KOPT-K1 (cell line): Measurements from ENCODE around the gene NCOA1.

Experiments used
- H3K27ac ChIP-seq: fragments of 200-600 bp; sonication (generic); 2 replicates; pipeline ENCODE4 v1.5.1; 2016; ENCODE audit warnings: antibody characterized with exemption, mild to moderate bottlenecking, low read depth, low read length; ENCODE audit not compliant: poor library complexity, severe bottlenecking
- H3K36me3 ChIP-seq: fragments of 200-600 bp; sonication (generic); 2 replicates; pipeline ENCODE4 v1.5.1; 2017; ENCODE audit warnings: antibody characterized with exemption, mild to moderate bottlenecking, low read length, moderate library complexity; ENCODE audit not compliant: insufficient read depth
- H3K9me3 ChIP-seq: fragments of 200-600 bp; sonication (generic); 2 replicates; pipeline ENCODE4 v1.5.1; 2017; ENCODE audit warnings: antibody characterized with exemption, low read length, mild to moderate bottlenecking; ENCODE audit not compliant: insufficient read depth, poor library complexity, severe bottlenecking

The NCOA1 gene

DNA sequence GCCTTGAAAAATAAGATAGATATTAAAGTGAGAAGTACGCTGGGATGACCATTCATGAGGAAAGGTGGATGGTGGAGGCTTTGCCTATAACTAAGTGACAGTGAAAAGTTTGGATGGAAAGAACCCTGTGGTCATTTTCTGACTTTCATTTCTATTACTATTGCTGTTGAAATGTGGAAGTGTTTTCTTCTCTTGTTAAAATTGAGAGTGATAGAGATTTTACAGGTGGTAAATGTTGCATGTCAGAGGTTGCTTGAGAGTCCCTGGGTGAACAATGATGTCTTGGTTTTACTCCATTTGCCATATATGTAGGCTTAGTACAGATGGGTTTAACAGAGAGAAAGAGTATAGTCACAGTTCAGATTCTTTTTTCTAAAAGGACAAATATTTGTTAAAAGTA, 18.4 kb downstream of the NCOA1 start:
- H3K27ac ChIP-seq: no peak overlapping the region
- no peaks in the 10 kb centered on the region for H3K9me3 ChIP-seq
- no peaks in the 10 kb centered on the region for H3K36me3 ChIP-seq

DNA sequence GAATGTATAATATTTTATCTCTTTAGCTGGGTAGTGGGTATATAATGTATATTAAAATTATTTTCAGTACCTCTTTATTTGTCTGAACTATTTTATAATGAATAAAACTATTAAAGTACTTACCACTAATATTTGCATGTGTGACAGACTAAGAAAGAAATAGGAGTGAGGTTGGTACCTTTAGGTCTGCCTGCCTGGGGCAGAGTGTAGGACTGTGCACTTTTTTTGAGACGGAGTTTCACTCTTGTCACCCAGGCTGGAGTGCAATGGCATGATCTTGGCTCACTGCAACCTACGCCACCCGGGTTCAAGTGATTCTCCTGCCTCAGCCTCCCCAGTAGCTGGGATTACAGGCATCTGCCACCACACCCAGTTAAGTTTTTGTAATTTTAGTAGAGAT, 18.8 kb downstream of the NCOA1 start:
- H3K27ac ChIP-seq: no peak overlapping the region
- no peaks in the 10 kb centered on the region for H3K36me3 ChIP-seq
- H3K9me3 ChIP-seq: no peaks in the 10 kb centered on the region

DNA sequence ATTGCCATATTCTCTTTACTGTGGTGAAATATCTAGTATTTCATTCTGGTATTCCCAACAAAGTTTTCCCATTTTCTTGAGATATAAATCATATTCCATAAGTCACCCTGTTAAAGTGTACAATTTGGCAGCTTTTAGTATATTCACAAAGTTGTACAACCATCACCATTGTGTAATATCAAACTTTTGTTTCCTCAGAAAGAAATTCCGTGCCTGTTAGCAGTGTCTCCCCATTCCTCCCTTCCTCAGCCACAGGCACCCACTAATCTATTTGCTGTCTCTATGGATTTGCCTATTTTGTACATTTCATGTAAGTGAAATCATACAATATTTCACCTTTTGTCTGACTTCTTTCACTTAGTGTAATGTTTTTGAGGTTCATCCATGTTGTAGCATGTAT, 19.7 kb downstream of the NCOA1 start:
- H3K36me3 ChIP-seq: no peaks in the 10 kb centered on the region
- no peaks in the 10 kb centered on the region for H3K9me3 ChIP-seq
- H3K27ac ChIP-seq: no peak overlapping the region

DNA sequence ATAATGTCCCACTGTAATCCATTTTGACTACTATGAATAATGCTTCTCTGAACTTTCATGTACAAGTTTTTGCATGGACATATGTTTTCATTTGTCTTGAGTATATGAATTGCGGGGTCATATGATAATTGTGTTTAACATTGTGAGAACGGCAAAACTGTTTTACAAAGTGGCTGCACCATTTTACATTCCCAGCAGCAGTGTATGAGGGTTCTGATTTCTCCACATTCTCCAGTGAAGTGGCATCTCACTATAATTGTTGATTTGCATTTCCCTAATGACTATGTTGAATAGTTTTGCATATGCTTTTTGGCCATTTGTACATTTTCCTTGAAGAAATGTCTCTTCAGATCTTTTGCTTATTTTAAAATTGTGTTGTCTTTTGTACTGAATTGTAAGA, 20.1 kb downstream of the NCOA1 start:
- Histone ChIP-seq H3K27ac (no peak overlapping the region), H3K36me3 (no peaks in the 10 kb centered on the region), H3K9me3 (no peaks in the 10 kb centered on the region)

DNA sequence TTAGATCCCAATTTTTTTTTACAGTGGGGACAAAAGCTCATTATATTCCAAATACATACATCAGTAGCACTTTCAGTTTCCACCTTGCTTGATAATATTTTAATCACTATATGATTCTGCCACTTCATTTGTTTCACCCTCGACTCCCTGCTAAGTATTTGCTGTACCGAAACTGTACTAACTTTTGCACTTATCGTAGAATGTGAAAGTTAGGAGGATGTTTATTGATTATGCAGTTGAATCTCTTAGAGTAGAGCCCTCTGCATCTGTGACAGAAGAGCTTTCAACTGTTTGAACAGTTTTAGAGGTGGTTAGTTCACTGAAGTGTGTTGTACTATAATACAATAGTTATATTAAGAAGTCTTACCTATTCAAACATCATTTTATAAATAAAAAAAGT, 20.8 kb downstream of the NCOA1 start:
- H3K36me3 ChIP-seq: no peaks in the 10 kb centered on the region
- no peaks in the 10 kb centered on the region for H3K9me3 ChIP-seq
- H3K27ac ChIP-seq: no peak overlapping the region

DNA sequence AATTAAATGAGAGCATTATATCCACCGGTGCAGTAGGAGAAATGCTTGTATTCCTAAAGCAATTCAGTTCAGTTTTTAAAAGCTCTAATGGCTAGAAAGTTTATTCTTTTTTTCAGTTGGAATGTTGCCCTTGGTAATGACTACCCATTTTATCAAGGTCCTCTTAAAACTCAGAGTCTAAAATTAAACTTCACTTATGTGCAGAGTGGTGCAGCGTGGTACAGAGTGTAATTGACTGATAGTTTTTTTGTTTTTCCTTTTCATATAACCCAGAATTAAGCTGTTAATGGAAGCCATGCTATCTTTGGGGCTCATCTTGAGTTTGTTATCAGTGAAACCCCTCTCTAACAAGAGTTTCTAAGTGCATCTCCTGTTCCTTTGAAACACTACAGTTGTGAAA, 21.4 kb downstream of the NCOA1 start:
- H3K9me3 ChIP-seq: no peaks in the 10 kb centered on the region
- no peaks in the 10 kb centered on the region for H3K36me3 ChIP-seq
- H3K27ac ChIP-seq: no peak overlapping the region

DNA sequence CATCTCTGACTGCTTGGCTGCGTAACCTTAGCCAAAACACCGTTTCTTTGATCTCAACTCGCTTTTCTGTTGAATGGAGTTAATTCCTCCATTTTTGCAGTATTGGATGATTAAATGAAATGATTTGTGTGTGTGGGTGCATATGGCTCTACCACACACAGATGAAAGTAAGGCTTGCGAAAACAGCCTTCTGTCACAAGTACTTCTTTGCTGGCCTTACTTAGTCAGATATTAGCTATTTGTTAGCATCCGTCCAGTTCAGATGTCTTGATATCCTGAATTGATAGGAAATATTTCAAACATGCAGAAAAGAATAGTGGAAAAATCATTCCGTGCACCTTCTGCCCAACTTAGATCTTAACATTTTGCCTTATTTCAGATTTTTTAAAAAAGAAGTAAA, 21.8 kb downstream of the NCOA1 start:
- Histone ChIP-seq H3K27ac (no peak overlapping the region), H3K36me3 (no peaks in the 10 kb centered on the region), H3K9me3 (no peaks in the 10 kb centered on the region)

DNA sequence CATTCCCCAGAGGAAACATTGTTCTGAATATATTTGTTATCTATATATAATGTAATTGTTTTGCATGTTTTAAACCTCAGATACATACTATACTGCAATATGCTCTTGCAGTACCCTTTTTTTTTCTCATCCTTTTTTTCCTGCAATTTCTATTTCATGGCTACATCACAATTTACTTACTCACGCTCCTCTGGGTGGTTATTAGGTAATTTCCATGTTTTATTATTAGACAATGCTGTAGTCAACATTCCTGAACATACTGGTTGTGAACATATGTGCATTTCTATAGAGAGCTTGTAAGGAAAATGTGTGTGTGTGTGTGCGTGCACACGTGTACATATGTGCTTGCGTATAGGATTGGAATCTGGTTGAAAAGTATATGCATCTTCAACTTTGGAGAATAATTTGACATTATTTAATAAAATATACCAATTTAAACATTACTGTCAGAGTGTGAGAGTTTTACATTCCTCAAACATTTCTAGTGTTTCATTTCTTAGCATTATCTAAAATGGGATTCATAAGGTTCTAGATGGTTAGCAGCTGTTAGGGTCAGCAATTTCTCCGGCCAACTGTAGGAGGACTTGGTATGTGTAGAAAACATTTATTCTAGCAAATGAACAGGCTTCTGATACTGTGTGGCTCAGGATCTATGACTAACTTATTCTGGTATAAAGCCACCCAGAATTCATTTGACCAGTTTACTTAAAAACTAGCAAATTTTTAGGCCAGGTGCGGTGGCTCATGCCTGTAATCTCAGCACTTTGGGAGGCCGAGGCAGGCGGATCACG, 22.4 kb downstream of the NCOA1 start:
- Histone ChIP-seq H3K27ac (no peak overlapping the region), H3K9me3 (no peaks in the 10 kb centered on the region), H3K36me3 (no peaks in the 10 kb centered on the region)

DNA sequence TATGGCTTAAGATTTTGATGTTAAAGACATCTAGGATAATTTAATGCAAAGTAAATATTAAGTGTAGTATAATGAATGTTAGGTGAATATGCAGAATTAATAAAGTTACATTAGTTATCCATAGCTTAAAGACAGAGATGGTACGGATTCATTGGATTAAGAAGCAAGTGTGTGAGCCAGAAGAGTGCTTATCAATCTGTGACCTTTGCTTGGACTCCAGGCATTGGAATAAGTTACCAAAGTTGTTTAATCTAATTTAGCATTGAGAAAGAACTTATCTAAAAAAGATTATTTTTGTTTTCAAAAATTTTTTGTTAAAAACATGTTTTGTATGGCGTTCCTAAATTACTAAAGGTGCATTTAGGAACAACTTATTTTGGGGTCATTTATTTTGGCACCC, 23.8 kb downstream of the NCOA1 start:
- no peaks in the 10 kb centered on the region for H3K36me3 ChIP-seq

DNA sequence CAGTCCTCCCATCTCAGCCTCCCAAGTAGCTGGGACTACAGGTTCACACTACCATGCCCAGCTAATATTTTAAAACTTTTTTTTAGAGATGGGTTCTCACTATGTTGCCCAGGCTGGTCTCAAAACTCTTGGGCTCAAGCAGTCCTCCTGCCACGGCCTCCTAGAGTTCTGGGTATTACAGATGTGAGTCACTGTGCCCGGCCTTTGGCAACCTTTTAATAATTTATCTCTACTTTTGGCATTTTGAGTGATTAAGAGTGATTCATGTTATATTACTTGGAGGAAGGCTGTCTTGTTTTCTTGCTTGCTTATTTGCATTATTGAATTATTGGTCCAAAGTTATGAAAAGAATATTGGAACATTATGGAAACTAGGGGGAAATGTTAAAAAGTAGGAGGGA, 24.3 kb downstream of the NCOA1 start:
- Histone ChIP-seq H3K27ac (no peak overlapping the region), H3K9me3 (no peaks in the 10 kb centered on the region), H3K36me3 (no peaks in the 10 kb centered on the region)

More for the DNA sequence above, 23.8 kb downstream of the NCOA1 start:
- H3K27ac ChIP-seq: no peak overlapping the region
- no peaks in the 10 kb centered on the region for H3K9me3 ChIP-seq

DNA sequence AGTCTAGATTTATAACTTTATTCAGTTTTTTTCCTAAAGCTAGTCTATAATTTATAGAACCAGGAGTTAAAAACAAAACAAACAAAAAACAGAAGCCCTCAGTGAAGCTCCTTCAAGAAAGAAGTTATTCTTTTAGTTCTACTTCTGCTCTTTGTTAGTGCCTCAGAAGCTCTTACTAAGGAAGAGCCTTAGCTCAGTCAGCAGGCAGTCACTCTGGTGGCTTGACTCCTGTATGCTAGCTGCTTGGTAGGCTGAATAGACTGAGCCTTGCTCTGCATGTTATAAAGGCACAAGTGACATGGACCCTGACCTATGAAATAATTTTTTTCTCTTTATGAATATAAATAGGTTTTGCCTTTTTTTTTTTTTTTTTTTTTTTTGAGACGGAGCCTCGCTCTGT, 24.8 kb downstream of the NCOA1 start:
- Histone ChIP-seq H3K27ac (no peak overlapping the region), H3K9me3 (no peaks in the 10 kb centered on the region), H3K36me3 (no peaks in the 10 kb centered on the region)

DNA sequence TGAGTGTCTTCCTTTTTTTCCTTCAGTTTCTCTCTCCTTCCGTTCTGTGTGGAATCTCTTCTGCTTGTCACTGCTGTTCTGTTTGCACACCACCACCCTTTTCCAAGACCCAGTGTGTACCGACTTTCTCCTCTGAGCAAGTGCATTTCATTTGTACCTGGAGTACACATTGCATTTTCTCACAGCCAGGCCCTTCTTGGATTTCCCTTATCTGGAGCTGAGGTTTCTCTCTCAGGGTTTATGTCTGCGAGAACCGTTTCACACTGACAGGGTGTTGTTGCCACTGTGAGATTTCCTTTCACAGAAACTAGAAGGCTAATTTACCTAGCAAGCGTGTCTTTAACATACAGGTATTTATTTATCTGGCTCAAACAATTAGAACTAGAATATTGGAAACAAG, 26.2 kb downstream of the NCOA1 start:
- no peaks in the 10 kb centered on the region for H3K9me3 ChIP-seq
- no peak overlapping the region for H3K27ac ChIP-seq
- no peaks in the 10 kb centered on the region for H3K36me3 ChIP-seq

DNA sequence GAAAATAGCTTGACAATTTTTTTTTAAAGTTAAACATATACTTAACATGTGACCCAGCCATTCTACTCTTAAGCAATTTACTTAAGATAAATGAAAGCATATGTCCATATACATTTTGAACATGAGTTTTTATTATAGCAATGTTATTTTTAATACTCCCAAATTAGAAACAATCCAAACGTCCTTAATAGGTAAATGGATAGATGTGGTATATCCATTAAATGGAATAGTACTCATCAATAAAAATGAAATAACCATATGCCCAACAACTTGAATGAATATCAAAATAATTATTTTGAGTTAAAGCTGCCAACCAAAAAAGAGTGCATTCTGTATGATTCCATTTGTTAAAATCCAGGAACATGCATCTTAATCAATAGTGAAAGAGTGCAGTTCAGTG, 29.1 kb downstream of the NCOA1 start:
- H3K9me3 ChIP-seq: no peaks in the 10 kb centered on the region
- no peaks in the 10 kb centered on the region for H3K36me3 ChIP-seq
- H3K27ac ChIP-seq: no peak overlapping the region

DNA sequence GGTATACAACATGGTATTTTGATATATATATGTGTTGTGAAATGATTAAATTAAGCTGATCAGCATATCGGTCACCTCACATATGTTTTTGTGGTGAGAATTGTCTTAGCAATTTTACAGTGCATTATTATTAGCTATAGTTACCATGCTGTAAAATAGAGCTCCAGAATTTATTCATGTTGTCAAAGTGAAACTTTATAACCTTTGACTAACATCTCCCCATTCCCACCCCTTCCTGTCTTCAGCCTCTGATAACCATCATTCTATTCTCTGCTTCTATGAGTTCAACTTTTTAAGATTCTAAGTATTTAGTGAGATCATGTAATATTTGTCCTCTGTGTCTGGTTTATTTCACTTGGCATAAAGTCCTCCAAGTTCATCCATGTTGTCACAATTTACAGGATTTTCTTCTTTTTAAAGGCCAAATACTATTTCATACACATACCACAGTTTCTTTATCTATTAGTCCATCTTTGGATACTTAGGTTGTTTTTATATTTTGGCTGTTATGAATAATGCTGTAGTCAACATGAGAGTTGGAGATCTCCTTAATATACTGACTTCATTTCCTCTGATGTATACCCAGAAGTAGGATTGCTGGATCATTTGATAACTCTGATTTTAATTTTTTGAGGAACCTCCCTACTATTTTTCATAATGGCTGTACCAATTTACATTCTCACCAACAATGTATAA, 30.3 kb downstream of the NCOA1 start:
- Histone ChIP-seq H3K9me3 (no peaks in the 10 kb centered on the region), H3K36me3 (no peaks in the 10 kb centered on the region), H3K27ac (no peak overlapping the region)

DNA sequence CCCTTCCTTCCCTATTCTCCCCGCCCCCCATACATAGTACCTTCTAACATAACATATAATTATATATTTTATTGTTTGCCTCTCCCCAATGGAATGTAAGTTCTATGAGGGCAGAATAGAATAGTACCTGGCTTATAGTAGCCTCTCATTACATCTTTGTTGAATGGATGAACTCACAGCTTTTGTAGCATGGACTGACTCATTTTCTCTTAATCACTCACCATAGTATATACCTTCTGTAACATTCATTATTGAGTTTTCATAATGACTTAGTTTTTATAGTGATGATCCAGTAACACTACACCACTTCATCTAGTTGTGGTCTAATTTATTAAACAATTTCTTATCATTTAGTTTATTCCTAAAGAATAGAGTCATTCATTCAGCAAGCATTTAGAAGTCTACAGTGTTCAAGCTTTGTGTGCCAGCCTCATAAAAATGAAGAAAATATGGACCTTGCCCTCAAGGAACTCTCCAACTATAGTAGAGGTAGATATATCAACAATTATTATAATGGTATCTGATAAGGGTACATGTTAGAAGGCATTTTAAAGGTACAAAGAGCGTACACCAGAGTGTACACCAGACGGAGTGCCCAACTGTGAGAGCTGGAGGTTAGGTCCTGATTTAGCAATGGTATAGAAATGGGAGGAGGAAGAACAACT, 31.1 kb downstream of the NCOA1 start:
- no peaks in the 10 kb centered on the region for H3K36me3 ChIP-seq
- no peaks in the 10 kb centered on the region for H3K9me3 ChIP-seq
- no peak overlapping the region for H3K27ac ChIP-seq
